WERI-Rb-1 (cell line): ENCODE results near the gene SRGAP1.

Experiments used
- DNase-seq: peaks from one replicate; pipeline ENCODE4 v3.0.0-alpha.2; 2020
- H3K27ac ChIP-seq: fragments of 250-450 bp; sonication (Bioruptor Pico); 2 replicates; pipeline ENCODE4 v1.5.1; 2020; ENCODE audit warnings: mild to moderate bottlenecking, moderate library complexity
- H3K27me3 ChIP-seq: fragments of 250-450 bp; sonication (Bioruptor Pico); 2 replicates; pipeline ENCODE4 v1.5.1; 2021; ENCODE audit warnings: mild to moderate bottlenecking, low read depth, moderate library complexity; ENCODE audit not compliant: insufficient read depth, severe bottlenecking
- H3K36me3 ChIP-seq: fragments of 250-450 bp; sonication (Bioruptor Pico); 2 replicates; pipeline ENCODE4 v1.5.1; 2020; ENCODE audit warnings: mild to moderate bottlenecking, moderate library complexity
- H3K4me3 ChIP-seq: 2 replicates; pipeline ENCODE4 v1.5.1; 2011; ENCODE audit warnings: low read depth, mild to moderate bottlenecking, control low read depth, low read length
- H3K9me3 ChIP-seq: fragments of 250-450 bp; sonication (Bioruptor Pico); 2 replicates; pipeline ENCODE4 v1.5.1; 2021; ENCODE audit warnings: mild to moderate bottlenecking, moderate library complexity; ENCODE audit not compliant: severe bottlenecking
- CTCF ChIP-seq: IDR thresholded peaks from 2 replicates; pipeline ENCODE4 v1.5.1; 2011; ENCODE audit warnings: low read depth, mild to moderate bottlenecking, control low read depth, inconsistent platforms, low read length

Gene SRGAP1

GRCh38 chr12:63994704-63995103 is 150.2 kb downstream of the SRGAP1 start:
- TF ChIP-seq CTCF: no peak
- H3K9me3 ChIP-seq: no peaks in the 10 kb centered on the region
- H3K27me3 ChIP-seq: no peaks in the 10 kb centered on the region
- DNase-seq: no peak
- no peaks in the 10 kb centered on the region for H3K36me3 ChIP-seq
- H3K4me3 ChIP-seq: no peak overlapping the region
- H3K27ac ChIP-seq: no peak overlapping the region

GRCh38 chr12:63995512-63995911 is 151.0 kb downstream of the SRGAP1 start:
- no peak for DNase-seq
- no peak for TF ChIP-seq CTCF
- Histone ChIP-seq H3K27me3 (no peaks in the 10 kb centered on the region), H3K36me3 (no peaks in the 10 kb centered on the region), H3K4me3 (no peak overlapping the region), H3K27ac (no peak overlapping the region), H3K9me3 (no peaks in the 10 kb centered on the region)

DNA sequence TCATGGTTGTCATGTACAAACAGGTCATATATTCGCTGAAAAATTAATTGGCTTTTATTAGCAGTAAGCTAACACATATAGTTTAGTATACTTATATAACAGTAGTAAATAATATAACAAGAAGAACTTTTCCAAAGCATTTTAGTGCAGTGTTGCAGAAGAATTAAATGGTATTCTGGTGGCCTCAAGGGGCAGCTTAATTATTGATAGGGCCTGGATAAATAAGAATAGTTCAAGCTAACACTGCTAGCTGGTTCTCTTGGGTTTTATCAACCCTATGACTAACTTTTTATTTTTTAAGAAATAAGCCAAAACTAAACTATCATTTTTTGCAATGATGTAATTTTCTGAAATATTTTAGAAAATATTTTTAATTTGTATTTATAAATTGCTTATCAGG is 152.1 kb downstream of the SRGAP1 start:
- H3K27ac ChIP-seq: no peak overlapping the region
- H3K9me3 ChIP-seq: no peaks in the 10 kb centered on the region
- H3K4me3 ChIP-seq: no peak overlapping the region
- H3K36me3 ChIP-seq: no peaks in the 10 kb centered on the region
- TF ChIP-seq CTCF: no peak
- no peaks in the 10 kb centered on the region for H3K27me3 ChIP-seq
- no peak for DNase-seq

DNA sequence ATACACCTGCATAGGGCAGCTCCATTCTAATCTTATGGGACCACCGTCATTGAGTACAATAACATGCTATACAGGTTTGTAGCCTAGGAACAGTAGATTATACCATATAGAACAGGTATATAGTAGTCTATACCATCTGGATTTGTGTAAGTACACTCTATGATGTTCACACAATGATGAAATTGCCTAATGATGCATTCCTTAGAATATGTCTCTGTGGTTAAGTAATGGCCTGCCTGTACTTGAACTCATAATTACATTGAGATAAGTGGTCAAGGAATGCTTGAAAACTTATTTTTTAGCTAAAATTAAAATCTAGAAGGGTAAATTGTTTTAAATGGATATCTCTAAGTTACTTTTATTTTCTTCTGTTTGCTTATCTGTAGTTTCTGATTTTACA is 152.7 kb downstream of the SRGAP1 start:
- no peak overlapping the region for H3K4me3 ChIP-seq
- H3K9me3 ChIP-seq: no peaks in the 10 kb centered on the region
- H3K36me3 ChIP-seq: no peaks in the 10 kb centered on the region
- H3K27me3 ChIP-seq: no peaks in the 10 kb centered on the region
- no peak for DNase-seq
- no peak for TF ChIP-seq CTCF
- H3K27ac ChIP-seq: no peak overlapping the region

GRCh38 chr12:63998584-63998983 is 154.1 kb downstream of the SRGAP1 start:
- Histone ChIP-seq H3K4me3 (no peak overlapping the region), H3K27me3 (no peaks in the 10 kb centered on the region), H3K27ac (no peak overlapping the region), H3K9me3 (no peaks in the 10 kb centered on the region), H3K36me3 (no peaks in the 10 kb centered on the region)
- TF ChIP-seq CTCF: no peak
- DNase-seq: no peak

DNA sequence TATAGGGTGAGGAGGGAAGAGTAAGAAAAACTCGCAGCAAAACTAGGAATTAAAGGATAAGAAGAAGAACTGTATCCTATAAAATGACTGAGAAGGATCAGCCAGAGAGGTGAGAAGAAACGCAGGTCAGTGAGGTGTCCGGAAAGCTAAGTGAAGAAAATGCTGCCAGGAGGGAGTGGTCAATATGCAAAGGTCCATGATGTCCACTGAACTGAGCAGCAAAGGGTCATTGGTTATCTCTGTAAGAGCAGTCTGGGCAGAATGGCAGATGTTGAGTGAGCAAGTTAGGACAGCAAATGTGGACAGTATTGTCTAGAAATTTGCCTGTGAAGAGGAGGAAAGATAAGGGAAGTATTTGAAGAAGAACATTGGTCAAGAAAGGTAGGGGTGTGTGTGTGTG is 155.4 kb downstream of the SRGAP1 start:
- Histone ChIP-seq H3K36me3 (no peaks in the 10 kb centered on the region), H3K27ac (no peak overlapping the region), H3K27me3 (no peaks in the 10 kb centered on the region), H3K9me3 (no peaks in the 10 kb centered on the region), H3K4me3 (no peak overlapping the region)
- TF ChIP-seq CTCF: no peak
- no peak for DNase-seq
